K562 (cell line): ENCODE measurements around the gene DNAAF2. TPM values are rescaled to one million over a fixed set of nuclear protein-coding genes. Genes with fewer than 3 reads are reported as not detected.

Source experiments
- BCOR ChIP-seq: fragments of 450-650 bp; IDR thresholded peaks from 2 replicates; pipeline ENCODE4 v1.6.1; 2016
- CBX2 ChIP-seq: fragments of 200-600 bp; sonication (generic); IDR thresholded peaks from one replicate; pipeline ENCODE4 v1.6.1; 2012; ENCODE audit warnings: mild to moderate bottlenecking, low read length, inconsistent platforms; ENCODE audit not compliant: insufficient read depth, poor library complexity, severe bottlenecking
- CREB3 ChIP-seq: fragments of 450-650 bp; conservative IDR thresholded peaks from 2 replicates; pipeline ENCODE4 v1.6.1; 2016; ENCODE audit warnings: missing genetic modification characterization, low read depth, mild to moderate bottlenecking, missing compliant biosample characterization, moderate library complexity
- CXXC5 ChIP-seq: fragments of 250-450 bp; sonication (Bioruptor Pico); IDR thresholded peaks from 2 replicates; pipeline ENCODE4 v1.8.0; 2022; ENCODE audit warnings: inconsistent platforms, mild to moderate bottlenecking, moderate library complexity
- EHMT2 ChIP-seq: fragments of 450-650 bp; IDR thresholded peaks from 2 replicates; pipeline ENCODE4 v1.6.1; 2018; ENCODE audit warnings: antibody characterized with exemption
- FOSL1 ChIP-seq: fragments of 200-800 bp; sonication (Bioruptor generic); conservative IDR thresholded peaks from 2 replicates; pipeline ENCODE4 v1.6.1; 2016; ENCODE audit warnings: missing genetic modification characterization, missing compliant biosample characterization
- HDAC8 ChIP-seq: fragments of 450-650 bp; IDR thresholded peaks from 2 replicates; pipeline ENCODE4 v1.6.1; 2016; ENCODE audit warnings: mild to moderate bottlenecking, missing genetic modification characterization, moderate library complexity, missing compliant biosample characterization
- HNRNPUL1 ChIP-seq: fragments of 200-400 bp; formaldehyde crosslinking; IDR thresholded peaks from 2 replicates; pipeline ENCODE4 v1.6.1; 2017; ENCODE audit warnings: low read length
- HSF4 ChIP-seq: fragments of 250-450 bp; sonication (Bioruptor Pico); IDR thresholded peaks from 2 replicates; pipeline ENCODE4 v2.1.2; 2022; ENCODE audit warnings: mild to moderate bottlenecking, moderate library complexity, borderline replicate concordance
- KDM1A ChIP-seq, 2 experiments: fragments of 450-650 bp; IDR thresholded peaks; 2 replicates each; pipeline ENCODE4 v1.6.1; 2016; ENCODE audit warnings: mild to moderate bottlenecking in 2 of 2
- MED1 ChIP-seq: sonication (generic); formaldehyde crosslinking; IDR thresholded peaks from 2 replicates; pipeline ENCODE4 v1.8.1; 2023; ENCODE audit warnings: missing genetic modification reagents, borderline replicate concordance
- NFIC ChIP-seq: fragments of 450-650 bp; IDR thresholded peaks from 2 replicates; pipeline ENCODE4 v1.6.1; 2017; ENCODE audit warnings: mild to moderate bottlenecking, inconsistent platforms
- POLR2H ChIP-seq: IDR thresholded peaks from 2 replicates; pipeline ENCODE4 v1.6.1; 2016; ENCODE audit warnings: missing genetic modification characterization, low read depth, mild to moderate bottlenecking, control low read depth, missing compliant biosample characterization, moderate library complexity
- RBM14 ChIP-seq: fragments of 200-400 bp; formaldehyde crosslinking; IDR thresholded peaks from 2 replicates; pipeline ENCODE4 v1.6.1; 2018; ENCODE audit warnings: low read depth, mild to moderate bottlenecking, low read length, moderate library complexity, borderline replicate concordance; ENCODE audit not compliant: insufficient read depth
- RBM34 ChIP-seq: fragments of 200-400 bp; formaldehyde crosslinking; IDR thresholded peaks from 2 replicates; pipeline ENCODE4 v1.6.1; 2018; ENCODE audit warnings: low read length, borderline replicate concordance; ENCODE audit not compliant: insufficient read depth
- ZBED1 ChIP-seq: IDR thresholded peaks from 2 replicates; pipeline ENCODE4 v1.6.1; 2014
- ZC3H4 ChIP-seq: sonication (generic); formaldehyde crosslinking; IDR thresholded peaks from 2 replicates; pipeline ENCODE4 v1.9.0; 2021; ENCODE audit warnings: missing genetic modification reagents, borderline replicate concordance
- ZFP36 ChIP-seq: fragments of 150-350 bp; IDR thresholded peaks from 2 replicates; pipeline ENCODE4 v1.6.1; 2018; ENCODE audit warnings: low read length, low read depth; ENCODE audit not compliant: partially characterized antibody
- ZNF407 ChIP-seq: fragments of 450-650 bp; IDR thresholded peaks from 2 replicates; pipeline ENCODE4 v1.6.1; 2016; ENCODE audit warnings: low read depth
- ZNF583 ChIP-seq: fragments of 250-450 bp; sonication (Bioruptor Pico); IDR thresholded peaks from 2 replicates; pipeline ENCODE4 v1.4.0; 2020
- polyA plus RNA-seq, 8 experiments: library from polyadenylated mRNA; depleted of rRNA in 4 of 8; stranded (reverse) in 5 of 8; unstranded in 3 of 8; fragments of >200 nt; fragmentation: Nextera tagmentation in 2 of 8; fragmentation: Illumina TruSeq in 1 of 8; extraction: Ambion mirVana in 2 of 8; extraction: Trizol in 1 of 8; gene quantifications; 2 replicates each; pipeline versions ENCODE4 v1.2.1 to v1.2.3, GENCODE V29; 2011 to 2014; ENCODE audit warnings: inconsistent platforms in 1 of 8, missing spikeins in 1 of 8
- total RNA-seq, 7 experiments: library from RNA; depleted of rRNA in 6 of 7; stranded (reverse); fragments of >200 nt in 6 of 7; fragmentation: Illumina TruSeq in 2 of 7; extraction: Trizol in 2 of 7; gene quantifications; 2 replicates each; pipeline versions ENCODE4 v1.2.1 to v1.2.3, GENCODE V29; 2011 to 2021; ENCODE audit warnings: low replicate concordance in 1 of 7

The DNAAF2 gene
- total and polyA plus RNA-seq, 9 of the 15 experiments (the other 6 are each of a cell fraction or from before 2014, with no cell fraction given), result 2.4 to 14.6 (median 11.1) TPM

DNA sequence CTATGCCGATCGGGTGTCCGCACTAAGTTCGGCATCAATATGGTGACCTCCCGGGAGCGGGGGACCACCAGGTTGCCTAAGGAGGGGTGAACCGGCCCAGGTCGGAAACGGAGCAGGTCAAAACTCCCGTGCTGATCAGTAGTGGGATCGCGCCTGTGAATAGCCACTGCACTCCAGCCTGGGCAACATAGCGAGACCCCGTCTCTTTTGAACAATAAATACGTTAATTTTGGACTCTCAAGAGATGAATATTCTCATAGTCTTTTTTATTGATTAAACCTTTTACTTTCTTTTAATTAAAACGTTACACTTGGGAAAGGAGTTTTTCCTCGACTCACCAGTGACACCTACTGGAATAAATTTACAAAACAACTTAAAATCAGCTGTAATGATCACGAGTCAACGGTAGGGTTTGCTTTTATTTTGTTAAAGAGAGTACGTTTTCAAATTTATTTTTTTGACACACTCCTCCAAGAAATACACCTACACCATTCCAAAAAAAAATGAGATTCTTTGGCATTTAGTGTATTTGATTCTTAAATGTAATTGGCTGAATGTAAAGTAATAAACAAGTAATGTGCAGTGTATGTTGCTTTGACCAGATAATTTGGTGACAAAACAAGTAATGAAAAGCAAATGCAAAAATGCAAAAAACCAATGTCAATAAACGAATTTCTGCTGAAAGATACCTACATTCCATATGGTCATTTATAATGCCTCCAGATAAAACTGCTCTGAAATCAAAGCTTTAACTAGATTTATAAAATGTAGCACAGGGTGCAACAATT lies 48.2 kb downstream of the DNAAF2 start (continued):
- TF ChIP-seq ZNF407 (peak; percentile 52; the same call in 1 of the 2 replicates), ZFP36 (no peak), HSF4 (CRISPR knock-in tag) (no peak), NFIC (no peak), BCOR (peak; percentile 82), MED1 (CRISPR knock-in tag) (no peak), EHMT2 (no peak), CREB3 (tag) (0 out of 2 replicates have a peak, but pooled peaks have one; percentile 5), HNRNPUL1 (no peak), FOSL1 (peak; percentile 64; the same call in 1 of the 2 replicates), RBM34 (no peak), ZBED1 (no peak), RBM14 (no peak), ZNF583 (CRISPR knock-in tag) (no peak), ZC3H4 (CRISPR knock-in tag) (no peak), CBX2 (no peak), CXXC5 (CRISPR knock-in tag) (peak; percentile 39; the same call in 1 of the 2 replicates), HDAC8 (tag) (no peak), POLR2H (tag) (peak; percentile 99), KDM1A (IDR thresholded peaks at IDR 0.05) (peak; percentile 39 to 72; a peak in 3 of 4 replicates)
